PFSK-1 (cell line): Measurements from ENCODE around the gene UBTD2.

Experiments used
- FOXP2 ChIP-seq: optimal IDR thresholded peaks from 2 replicates; pipeline ENCODE3; 2011; ENCODE audit warnings: borderline replicate concordance, control low read depth, inconsistent platforms; ENCODE audit not compliant: insufficient read depth; ENCODE audit errors: extremely low read length, extremely low read depth
- POLR2AphosphoS5 ChIP-seq: IDR thresholded peaks from 2 replicates; pipeline ENCODE4 v1.6.1; 2012; ENCODE audit warnings: low read depth, mild to moderate bottlenecking, control low read depth, low read length, moderate library complexity
- REST ChIP-seq, 2 experiments: IDR thresholded peaks; 2 replicates each; pipeline versions ENCODE4 v1.6.1 to v1.8.0; 2011 to 2012; ENCODE audit warnings: low read depth in 2 of 2, low read length in 2 of 2, control low read depth in 1 of 2, inconsistent platforms in 1 of 2, mild to moderate bottlenecking in 1 of 2, moderate library complexity in 1 of 2; ENCODE audit not compliant: insufficient read depth in 1 of 2
- SIN3A ChIP-seq: IDR thresholded peaks from 2 replicates; pipeline ENCODE4 v1.6.1; 2012; ENCODE audit warnings: mild to moderate bottlenecking, low read length, moderate library complexity, borderline replicate concordance; ENCODE audit not compliant: insufficient read depth
- TAF1 ChIP-seq: IDR thresholded peaks from 2 replicates; pipeline ENCODE4 v1.6.1; 2012; ENCODE audit warnings: low read length, control low read depth, borderline replicate concordance; ENCODE audit not compliant: insufficient read depth

Gene UBTD2

GRCh38 chr5:172172912-172173563 lies 110.5 kb downstream of the UBTD2 start:
- TF ChIP-seq TAF1 (no peak), SIN3A (no peak), FOXP2 (no peak), REST (IDR thresholded peaks at IDR 0.05; ENCODE audit: insufficient read depth in 1 of 2, low read depth in 2 of 2, low read length in 2 of 2) (no peak), POLR2AphosphoS5 (no peak)

GRCh38 chr5:172171118-172171517 lies 112.4 kb downstream of the UBTD2 start:
- no peak for TF ChIP-seq REST (IDR thresholded peaks at IDR 0.05; ENCODE audit: insufficient read depth in 1 of 2, low read depth in 2 of 2, low read length in 2 of 2)
- TF ChIP-seq SIN3A, result no peak
- no peak for TF ChIP-seq TAF1
- no peak for TF ChIP-seq FOXP2
- no peak for TF ChIP-seq POLR2AphosphoS5

- TF ChIP-seq SIN3A (no peak), TAF1 (no peak), REST (IDR thresholded peaks at IDR 0.05; ENCODE audit: insufficient read depth in 1 of 2, low read depth in 2 of 2, low read length in 2 of 2) (no peak), POLR2AphosphoS5 (no peak), FOXP2 (no peak)
Measured at GRCh38 chr5:172170251-172170701, 113.3 kb downstream of the UBTD2 start.

GRCh38 chr5:172169216-172169615 lies 114.3 kb downstream of the UBTD2 start:
- TF ChIP-seq REST (IDR thresholded peaks at IDR 0.05; ENCODE audit: insufficient read depth in 1 of 2, low read depth in 2 of 2, low read length in 2 of 2) (no peak), TAF1 (no peak), POLR2AphosphoS5 (no peak), SIN3A (no peak), FOXP2 (no peak)

- TF ChIP-seq REST (IDR thresholded peaks at IDR 0.05; ENCODE audit: insufficient read depth in 1 of 2, low read depth in 2 of 2, low read length in 2 of 2) (no peak), SIN3A (no peak), TAF1 (no peak), FOXP2 (no peak), POLR2AphosphoS5 (no peak)
Measured at GRCh38 chr5:172168311-172168710, 115.3 kb downstream of the UBTD2 start.
